SU-DHL-6 (cell line): Measurements from ENCODE around the gene LRFN2.

Experiments
- H2AFZ ChIP-seq: fragments of 200-600 bp; sonication (generic); 2 replicates; pipeline ENCODE4 v1.6.1; 2014; ENCODE audit warnings: low read depth, mild to moderate bottlenecking, moderate library complexity, mixed read lengths, antibody characterized with exemption, low read length; ENCODE audit not compliant: severe bottlenecking
- H3F3A ChIP-seq: fragments of 200-600 bp; shearing (Covaris generic); 2 replicates; pipeline ENCODE4 v1.6.0; 2016; ENCODE audit warnings: antibody characterized with exemption, mild to moderate bottlenecking; ENCODE audit not compliant: insufficient read depth
- H3K27ac ChIP-seq: fragments of 200-600 bp; sonication (generic); 2 replicates; pipeline ENCODE4 v1.5.1; 2016; ENCODE audit warnings: low read depth, mild to moderate bottlenecking, low read length, moderate library complexity, mixed read lengths
- H3K27me3 ChIP-seq: fragments of 200-600 bp; sonication (generic), shearing (Covaris generic); 2 replicates; pipeline ENCODE4 v1.6.0; 2014; ENCODE audit warnings: mild to moderate bottlenecking, low read length
- H3K36me3 ChIP-seq: fragments of 200-600 bp; sonication (generic); 2 replicates; pipeline ENCODE4 v1.6.1; 2014; ENCODE audit warnings: mild to moderate bottlenecking, low read length, mixed read lengths
- H3K4me2 ChIP-seq: fragments of 300-600, 200-600 bp; shearing (Covaris generic), sonication (generic); 2 replicates; pipeline ENCODE4 v1.6.0; 2014; ENCODE audit warnings: low read length, low read depth, mild to moderate bottlenecking; ENCODE audit not compliant: poor library complexity, severe bottlenecking
- H3K4me3 ChIP-seq: fragments of 200-600 bp; sonication (generic); 2 replicates; pipeline ENCODE4 v1.5.1; 2014; ENCODE audit warnings: antibody characterized with exemption, low read length, mild to moderate bottlenecking, mixed read lengths; ENCODE audit not compliant: insufficient read depth, poor library complexity, severe bottlenecking
- H3K79me2 ChIP-seq: fragments of 200-600 bp; sonication (generic); 2 replicates; pipeline ENCODE4 v1.6.1; 2014; ENCODE audit warnings: mild to moderate bottlenecking, low read length, moderate library complexity; ENCODE audit not compliant: insufficient read depth
- H3K9ac ChIP-seq: fragments of 200-600 bp; sonication (generic); 2 replicates; pipeline ENCODE4 v1.7.0; 2014; ENCODE audit warnings: mild to moderate bottlenecking, low read length
- H3K9me2 ChIP-seq: fragments of 200-600 bp; sonication (generic); replicated peaks from 2 replicates; pipeline ENCODE4 v1.6.1; 2014; ENCODE audit warnings: low read length; ENCODE audit not compliant: insufficient read depth
- H3K9me3 ChIP-seq: fragments of 200-600 bp; sonication (generic); 2 replicates; pipeline ENCODE4 v1.6.1; 2014; ENCODE audit warnings: low read length, mixed read lengths; ENCODE audit not compliant: insufficient read depth
- H4K20me1 ChIP-seq: fragments of 200-600 bp; sonication (generic); 2 replicates; pipeline ENCODE4 v1.6.1; 2014; ENCODE audit warnings: low read depth, mild to moderate bottlenecking, antibody characterized with exemption, low read length, moderate library complexity, mixed read lengths
- CTCF ChIP-seq: fragments of 200-600 bp; sonication (generic); IDR thresholded peaks from one replicate; pipeline ENCODE4 v1.5.1; 2017; ENCODE audit warnings: antibody characterized with exemption, mild to moderate bottlenecking, low read length, moderate library complexity; ENCODE audit not compliant: insufficient read depth, poor library complexity, severe bottlenecking
- EZH2phosphoT487 ChIP-seq: fragments of 200-600 bp; sonication (generic), shearing (Covaris generic); conservative IDR thresholded peaks from 2 replicates; pipeline ENCODE4 v1.6.1; 2018; ENCODE audit warnings: mild to moderate bottlenecking, antibody characterized with exemption, low read length, moderate library complexity, mixed read lengths

LRFN2 gene

GRCh38 chr6:40356242-40356910 is 230.8 kb downstream of the LRFN2 start:
- Histone ChIP-seq H4K20me1 (no peaks in the 10 kb centered on the region), H3K9me3 (no peaks in the 10 kb centered on the region), H3F3A (no peaks in the 10 kb centered on the region), H3K4me3 (no peak overlapping the region), H2AFZ (no peak overlapping the region), H3K4me2 (no peak overlapping the region), H3K79me2 (no peaks in the 10 kb centered on the region), H3K9me2 (no peaks in the 10 kb centered on the region), H3K27ac (no peak overlapping the region), H3K9ac (no peak overlapping the region), H3K27me3 (no peaks in the 10 kb centered on the region), H3K36me3 (no peaks in the 10 kb centered on the region)
- TF ChIP-seq EZH2phosphoT487, result no peak
- TF ChIP-seq CTCF, result no peak

- no peaks in the 10 kb centered on the region for H3K79me2 ChIP-seq
- H3K9ac ChIP-seq, result no peak overlapping the region
- H2AFZ ChIP-seq, result no peak overlapping the region
- H3K27me3 ChIP-seq, result no peaks in the 10 kb centered on the region
- H3K9me3 ChIP-seq, result no peaks in the 10 kb centered on the region
- H3K4me2 ChIP-seq, result no peak overlapping the region
- no peak overlapping the region for H3K4me3 ChIP-seq
- no peaks in the 10 kb centered on the region for H3K36me3 ChIP-seq
- no peaks in the 10 kb centered on the region for H3F3A ChIP-seq
- no peaks in the 10 kb centered on the region for H3K9me2 ChIP-seq
- TF ChIP-seq CTCF (no peak), EZH2phosphoT487 (no peak)
- no peak overlapping the region for H3K27ac ChIP-seq
- H4K20me1 ChIP-seq, result no peaks in the 10 kb centered on the region
These were observed 231.6 kb downstream of the LRFN2 start for GRCh38 chr6:40355532-40355931.

- no peak overlapping the region for H3K27ac ChIP-seq
- H3F3A ChIP-seq, result no peaks in the 10 kb centered on the region
- H3K9ac ChIP-seq, result no peak overlapping the region
- no peaks in the 10 kb centered on the region for H3K79me2 ChIP-seq
- H3K9me3 ChIP-seq, result no peaks in the 10 kb centered on the region
- H3K4me2 ChIP-seq, result no peak overlapping the region
- H4K20me1 ChIP-seq, result no peaks in the 10 kb centered on the region
- TF ChIP-seq EZH2phosphoT487, result no peak
- TF ChIP-seq CTCF, result no peak
- H3K9me2 ChIP-seq, result no peaks in the 10 kb centered on the region
- no peaks in the 10 kb centered on the region for H3K27me3 ChIP-seq
- H3K4me3 ChIP-seq, result no peak overlapping the region
- no peak overlapping the region for H2AFZ ChIP-seq
- H3K36me3 ChIP-seq, result no peaks in the 10 kb centered on the region
These were observed 232.1 kb downstream of the LRFN2 start for GRCh38 chr6:40355066-40355465.
